NCI-H345 treated with DMSO at 0.1 percent for 48 hours (cell line): ENCODE results near the gene TMEM238L.
A peak's percentile ranks its signal among the peaks of the same experiment; 100 is the strongest.
"Not testable (repeated sequence)": the region's sequence is repeated elsewhere in the genome, so short reads cannot be mapped to it uniquely, and the experiment has no call there.

ENCODE experiments used
- DNase-seq: peaks from one replicate; lab custom pipeline; 2025; ENCODE audit not compliant: unreplicated experiment; lab: John Stamatoyannopoulos, UW

The TMEM238L gene, protein sequence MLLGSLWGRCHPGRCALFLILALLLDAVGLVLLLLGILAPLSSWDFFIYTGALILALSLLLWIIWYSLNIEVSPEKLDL

DNA sequence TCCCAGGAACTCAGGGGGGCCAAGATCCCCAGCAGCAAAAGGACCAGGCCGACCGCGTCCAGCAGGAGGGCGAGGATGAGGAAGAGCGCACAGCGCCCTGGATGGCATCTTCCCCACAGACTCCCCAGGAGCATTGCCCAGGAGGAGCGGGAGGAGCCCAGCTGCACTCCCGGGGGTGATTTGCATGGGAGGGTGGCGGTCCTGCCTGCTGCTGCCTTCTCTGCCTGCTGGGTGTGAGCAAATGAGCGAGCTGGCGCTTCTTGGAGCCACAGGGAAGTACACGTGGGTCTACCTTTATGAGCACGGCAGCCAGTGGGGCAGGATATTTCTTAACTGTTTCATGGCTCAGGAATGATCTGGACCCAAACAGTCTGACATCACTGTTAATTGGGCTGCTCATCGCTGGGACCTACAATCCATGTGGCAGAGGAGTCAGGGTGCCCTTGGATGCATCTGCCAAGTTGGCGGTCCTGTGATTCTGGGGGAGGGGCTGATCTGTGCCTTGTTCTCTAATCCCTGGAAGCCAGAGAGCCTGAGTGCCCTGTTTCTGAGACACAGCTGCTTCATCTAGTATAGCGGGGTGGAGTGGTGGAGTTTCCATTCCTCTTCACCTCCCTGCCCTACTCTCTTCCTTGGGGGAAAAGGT lies at the start of gene TMEM238L:
Gene TMEM238L (minus strand): TSS at position 270 of the 646 bp plus-strand sequence. CDS start 136 bp downstream, at position 134.
- DNase-seq = no peak

DNA sequence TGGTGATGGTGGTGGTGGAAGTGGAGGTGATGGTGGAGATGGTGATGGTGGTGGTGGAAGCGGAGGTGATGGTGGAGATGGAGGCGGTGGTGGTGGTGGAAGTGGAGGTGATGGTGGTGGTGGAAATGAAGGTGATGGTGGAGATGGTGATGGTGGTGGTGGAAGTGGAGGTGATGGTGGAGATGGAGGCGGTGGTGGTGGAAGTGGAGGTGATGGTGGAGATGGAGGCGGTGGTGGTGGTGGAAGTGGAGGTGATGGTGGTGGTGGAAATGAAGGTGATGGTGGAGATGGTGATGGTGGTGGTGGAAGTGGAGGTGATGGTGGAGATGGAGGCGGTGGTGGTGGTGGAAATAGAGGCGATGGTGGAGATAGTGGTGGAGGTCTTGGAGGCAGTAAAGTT lies 42.7 kb upstream of the TMEM238L start:
- not testable (repeated sequence) for DNase-seq

DNA sequence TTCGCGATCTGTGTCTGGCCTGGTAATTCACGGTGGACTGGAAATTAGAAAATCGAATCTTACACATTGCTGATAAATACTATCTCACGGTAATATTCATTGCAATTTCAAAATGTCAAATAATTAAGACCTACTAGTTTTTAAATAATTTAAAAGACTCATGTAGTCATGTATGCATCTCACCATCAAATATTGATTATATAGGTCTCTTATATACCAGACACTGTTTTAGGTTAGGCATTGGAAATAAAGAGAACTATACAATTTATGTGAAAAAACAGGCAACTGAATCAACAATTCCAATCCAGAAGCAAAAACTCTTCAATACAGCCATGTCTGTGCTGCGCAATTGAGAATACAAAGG lies 41.5 kb upstream of the TMEM238L start:
- no peak for DNase-seq

DNA sequence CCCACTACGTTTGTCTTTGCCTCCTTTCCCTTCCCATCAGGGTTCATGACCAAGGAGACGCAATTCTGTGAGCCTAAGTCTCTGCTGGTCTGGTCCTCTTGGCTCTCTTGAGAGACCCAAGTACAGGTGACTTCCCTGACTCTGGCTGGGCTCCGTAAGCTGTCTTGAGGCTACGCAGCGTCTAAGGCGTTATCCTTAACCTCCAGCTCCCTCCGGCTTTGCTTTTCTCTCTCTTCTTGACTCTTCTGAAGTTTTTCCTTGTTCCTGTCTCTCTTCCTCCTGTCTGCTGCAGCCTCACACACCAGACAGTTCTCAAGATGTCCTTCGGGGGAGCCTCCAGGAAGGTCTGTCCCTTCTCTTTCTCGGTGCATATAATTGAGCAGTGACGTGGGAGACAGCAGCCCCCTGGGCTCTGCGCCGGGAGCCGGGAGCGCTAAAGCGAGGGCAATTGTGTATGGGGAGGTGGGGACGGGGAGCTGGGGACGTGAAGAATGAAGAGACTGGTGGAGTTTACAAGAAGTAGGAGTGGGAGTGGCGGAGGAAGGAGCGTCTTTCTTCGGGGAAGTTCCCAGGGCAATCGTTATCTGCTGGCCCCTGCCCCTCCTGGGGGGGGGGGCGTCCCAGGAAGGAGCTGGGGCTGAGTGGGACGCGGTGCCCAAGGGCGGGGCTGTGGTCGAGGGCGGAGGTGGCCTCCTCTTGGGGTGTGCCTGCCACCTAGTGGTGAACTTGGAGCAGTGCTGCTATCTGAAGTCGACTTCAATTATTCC lies 40.9 kb upstream of the TMEM238L start:
- DNase-seq = peak; percentile 11

DNA sequence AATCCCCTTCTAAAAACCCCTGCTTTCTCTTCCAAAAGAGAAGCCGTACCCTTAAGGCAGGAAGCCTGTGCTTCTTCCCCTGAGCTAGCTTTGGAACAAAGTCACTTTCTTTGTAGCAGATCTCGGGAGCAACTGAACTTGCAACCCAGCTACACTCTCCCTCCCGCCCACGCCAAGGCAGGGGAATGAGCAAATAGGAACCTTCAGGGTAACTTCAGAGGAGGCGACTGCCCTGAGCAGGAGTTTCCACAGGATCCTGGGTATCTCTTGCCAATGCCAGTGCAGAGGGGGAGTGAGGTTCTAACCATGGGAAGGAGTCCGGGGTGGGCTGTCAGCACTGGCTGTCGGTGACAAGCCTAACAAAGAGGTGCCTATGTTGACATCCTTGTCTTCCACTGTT lies 39.9 kb upstream of the TMEM238L start:
- DNase-seq = no peak

DNA sequence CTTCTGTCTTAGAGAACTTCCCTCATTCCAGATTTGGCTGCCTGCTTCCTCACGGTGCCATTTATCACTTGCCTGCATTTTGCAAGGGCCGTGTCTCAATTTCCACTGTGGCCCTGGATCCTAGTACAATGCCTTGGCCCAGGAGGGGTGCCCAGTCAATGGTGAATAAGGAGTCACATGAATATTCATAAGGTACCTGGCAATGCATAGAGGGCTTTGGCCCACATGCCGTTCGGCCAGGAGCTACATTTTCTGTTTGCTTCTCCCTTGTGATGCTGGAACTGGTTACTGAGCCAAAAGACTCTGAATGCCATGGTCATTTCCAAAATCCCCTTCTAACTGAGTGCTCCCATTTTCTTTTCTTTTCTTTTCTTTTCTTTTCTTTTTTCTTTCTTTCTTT lies 38.8 kb upstream of the TMEM238L start:
- no peak for DNase-seq

DNA sequence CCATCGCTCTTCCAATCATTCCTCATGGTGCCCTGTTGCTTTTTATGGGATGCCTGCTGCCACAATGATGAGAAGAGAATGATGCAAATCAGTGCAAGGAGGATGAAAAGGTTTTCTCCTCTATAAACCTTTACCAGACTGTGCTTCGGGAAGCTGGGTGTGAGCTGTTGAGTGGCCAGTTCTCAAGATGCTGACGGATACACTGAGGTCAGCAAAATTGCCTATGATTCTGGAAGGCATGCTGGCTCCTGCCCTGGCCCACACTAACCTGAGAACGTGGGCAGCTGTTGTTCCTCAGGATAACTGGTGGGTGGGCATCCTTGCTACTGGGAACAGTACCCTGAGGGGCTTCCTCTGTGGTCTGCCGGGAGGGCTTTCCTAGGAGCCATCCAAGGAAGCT lies 34.8 kb upstream of the TMEM238L start:
- DNase-seq = no peak

DNA sequence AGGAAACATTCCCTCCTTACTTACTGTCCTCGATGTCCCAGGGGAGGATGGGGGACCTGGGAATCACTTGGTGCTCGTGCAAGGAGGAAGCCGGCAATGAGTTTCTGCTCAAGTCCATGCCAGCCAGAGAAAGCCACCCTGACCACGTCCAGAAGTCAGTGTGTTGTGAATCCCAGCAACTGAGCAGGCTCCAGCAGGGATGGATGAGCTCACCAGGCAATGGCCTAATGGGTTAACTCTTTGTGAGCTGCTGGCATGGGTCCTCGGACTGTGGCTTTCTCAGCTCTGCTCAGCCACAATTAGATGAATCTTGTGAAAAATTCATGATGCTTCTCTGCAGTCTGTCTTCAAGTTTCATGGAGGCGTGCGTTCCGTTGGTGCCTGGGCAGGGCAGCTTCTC lies 34.0 kb upstream of the TMEM238L start, which contains the start of gene PIRT:
Gene PIRT (minus strand): TSS at position 167 of the 400 bp plus-strand sequence. CDS start 12,442 bp downstream, outside the sequence.
- no peak for DNase-seq

DNA sequence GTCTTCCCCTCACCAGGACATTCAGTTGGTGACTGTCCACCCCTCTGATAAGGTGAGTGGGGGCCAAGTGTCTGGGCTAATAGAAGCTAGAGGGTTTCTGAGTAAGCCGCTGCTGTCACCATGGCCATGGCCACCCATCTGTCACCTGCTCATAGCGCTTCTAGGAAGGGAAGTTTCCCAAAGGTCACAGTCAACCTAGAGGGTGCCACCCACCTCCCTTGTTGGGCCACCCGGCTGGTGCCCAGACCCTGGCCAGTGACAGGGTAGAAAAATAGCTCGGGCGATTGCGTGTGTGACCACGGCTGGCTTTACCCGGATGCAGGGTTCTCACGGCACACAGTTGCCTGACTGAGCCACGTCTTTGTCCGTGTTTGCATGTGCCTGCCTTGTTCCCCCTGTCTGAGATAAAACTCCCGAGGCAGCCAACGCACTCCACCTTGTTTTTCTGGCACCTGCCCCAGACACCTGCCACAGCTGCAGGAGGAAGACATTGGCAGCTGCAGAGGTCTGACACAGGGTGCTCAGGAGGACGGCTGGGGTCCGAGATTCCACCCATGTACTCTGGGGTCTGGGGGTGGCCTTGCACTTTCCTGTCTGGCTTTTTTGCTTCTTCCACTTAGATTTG lies 33.2 kb upstream of the TMEM238L start:
- no peak for DNase-seq

DNA sequence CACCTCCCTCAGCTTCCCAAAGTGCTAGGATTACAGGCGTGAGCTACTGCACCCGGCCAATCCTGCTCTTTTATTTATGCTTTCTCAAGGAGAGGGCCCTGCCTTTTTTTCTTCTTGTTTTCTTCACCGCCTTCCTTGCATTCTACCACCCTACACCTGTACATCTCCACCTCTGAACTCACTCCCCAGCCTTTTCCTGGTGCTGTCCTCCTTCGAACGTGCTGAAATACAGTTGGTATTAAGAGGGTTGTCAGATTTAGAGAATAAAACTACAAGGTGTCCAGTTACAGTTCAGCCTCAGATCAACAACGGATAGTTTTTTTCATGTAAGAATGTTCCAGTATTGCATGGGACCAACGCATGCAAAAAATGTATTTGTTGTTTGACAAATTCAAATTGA lies 32.2 kb upstream of the TMEM238L start:
- DNase-seq = no peak

DNA sequence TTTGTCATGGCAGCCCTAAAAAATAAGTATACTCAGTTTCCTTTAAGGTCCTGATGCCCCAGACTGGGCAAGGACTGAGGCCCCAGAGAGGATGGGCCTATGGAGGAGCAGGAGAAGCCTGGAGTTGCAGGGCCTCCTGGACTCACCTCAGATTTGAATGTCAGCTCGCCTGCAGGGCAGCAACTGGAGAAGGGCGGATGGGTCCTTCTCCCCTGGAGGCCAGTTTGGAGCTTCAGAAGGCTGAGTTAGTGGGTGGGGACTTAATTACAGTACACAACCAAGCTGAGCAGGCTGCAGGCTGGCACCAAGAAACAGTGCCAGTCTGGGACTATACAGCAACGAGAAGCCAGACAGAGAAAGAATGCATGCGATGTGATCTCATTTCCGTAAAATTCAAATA lies 27.8 kb upstream of the TMEM238L start:
- DNase-seq = no peak

DNA sequence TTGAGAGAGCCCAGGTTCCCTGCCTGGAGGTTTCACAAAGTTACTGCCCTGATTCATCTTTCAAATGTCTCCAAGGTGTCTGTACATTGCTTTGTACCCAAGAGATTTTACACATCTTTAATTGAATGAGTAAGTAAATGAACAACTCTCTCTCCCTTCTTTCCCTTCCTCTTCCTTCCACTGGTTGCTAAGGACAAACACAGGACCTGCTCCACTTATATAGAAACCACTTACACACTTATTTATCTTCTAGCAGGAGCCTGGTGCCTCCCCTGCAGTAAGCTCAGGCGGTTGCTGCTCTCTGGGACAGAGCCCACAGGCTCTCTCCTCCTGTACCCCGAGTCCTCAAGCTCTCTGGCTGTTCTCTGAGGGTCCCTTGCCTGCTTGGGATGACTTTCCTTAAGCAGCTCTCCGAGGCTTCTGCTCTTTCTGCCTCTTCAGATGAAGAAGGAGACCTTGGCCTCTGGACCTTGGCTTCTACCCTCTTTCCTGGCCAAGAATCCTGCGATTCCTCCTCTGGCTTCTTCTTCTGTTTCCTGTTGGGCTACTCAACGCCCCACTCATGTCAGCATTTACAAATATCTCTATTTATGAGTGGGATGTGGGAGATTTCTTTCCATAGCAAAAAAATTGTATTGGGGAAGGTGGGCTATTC lies 24.1 kb upstream of the TMEM238L start:
- DNase-seq = no peak

DNA sequence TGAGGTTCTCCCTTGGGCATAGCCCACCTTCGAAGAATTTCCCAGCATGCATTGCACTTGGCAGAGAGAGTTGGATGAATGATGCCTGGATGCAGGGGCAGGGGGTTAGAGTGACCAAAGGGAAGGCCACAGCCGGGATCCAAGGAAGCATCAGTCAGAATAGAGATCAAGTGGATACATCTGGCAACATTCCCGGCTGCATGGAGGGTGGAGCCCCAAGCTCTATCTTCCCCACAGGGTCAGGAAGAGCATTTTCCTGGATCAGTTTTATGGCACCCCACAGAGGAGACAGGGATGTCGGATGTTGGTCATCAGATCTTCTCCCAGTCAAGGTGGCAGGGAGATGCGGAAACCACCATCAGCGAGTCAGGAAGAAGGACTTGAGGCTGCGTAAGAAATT lies 21.0 kb upstream of the TMEM238L start:
- DNase-seq = no peak

DNA sequence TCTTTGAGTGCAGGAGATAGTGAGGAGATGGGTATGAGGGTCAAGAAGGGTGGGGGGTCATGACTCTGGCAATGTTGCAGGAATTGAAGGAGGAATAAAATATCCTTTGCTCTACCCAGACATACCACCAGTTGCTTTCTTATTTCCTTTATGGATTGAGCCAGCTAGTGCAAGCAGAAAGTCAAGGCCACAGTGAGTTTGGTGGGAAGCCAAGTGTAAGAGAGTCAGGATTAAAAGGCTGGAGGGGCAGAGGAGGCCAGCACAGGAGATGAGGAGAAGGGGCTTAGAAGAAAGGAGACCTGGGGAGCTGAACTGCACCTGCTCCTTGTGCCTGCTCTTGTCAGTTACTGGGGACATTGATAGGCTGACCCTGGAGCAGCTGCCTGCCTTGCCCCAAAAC lies 17.9 kb upstream of the TMEM238L start:
- no peak for DNase-seq

DNA sequence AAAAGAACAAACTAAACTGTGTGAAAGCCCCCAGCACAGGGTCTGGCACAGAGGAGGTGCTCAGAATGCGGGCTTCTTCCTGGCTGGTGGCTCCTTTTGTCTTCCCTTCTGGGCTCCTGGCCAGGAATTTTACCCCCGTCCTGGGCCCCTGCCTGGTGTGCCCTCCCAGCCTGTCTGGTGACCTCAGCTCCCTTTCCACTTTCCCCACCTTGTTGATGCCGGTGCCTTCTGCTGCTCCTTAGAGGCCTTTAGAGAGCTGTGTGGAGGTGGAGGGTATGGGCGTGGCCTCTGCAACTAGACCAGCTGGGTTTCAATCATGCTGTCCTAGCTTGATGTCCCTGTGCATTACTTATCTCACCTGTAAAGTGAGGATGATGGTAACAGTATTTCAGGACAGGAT lies 17.2 kb upstream of the TMEM238L start:
- DNase-seq = no peak

DNA sequence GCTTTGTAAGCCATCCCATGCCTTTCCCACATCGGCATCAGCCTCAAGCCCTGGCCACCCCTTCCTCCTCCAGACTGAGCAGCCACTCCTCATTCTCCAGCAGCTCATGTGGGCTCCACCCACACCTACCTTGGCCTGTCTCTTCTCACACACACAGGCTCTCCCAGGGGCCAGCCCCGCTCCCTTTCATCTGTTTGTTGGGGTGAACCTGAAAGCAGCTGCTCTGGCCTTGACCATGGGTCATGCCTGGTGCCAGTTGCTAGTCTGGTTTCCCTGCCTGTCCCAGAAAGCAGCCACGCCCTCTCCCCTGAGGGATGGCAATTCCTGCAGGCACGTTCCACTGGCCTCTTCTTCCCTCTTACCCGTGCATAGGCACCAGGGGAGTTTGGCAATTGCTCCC lies 11.4 kb upstream of the TMEM238L start:
- DNase-seq = no peak

DNA sequence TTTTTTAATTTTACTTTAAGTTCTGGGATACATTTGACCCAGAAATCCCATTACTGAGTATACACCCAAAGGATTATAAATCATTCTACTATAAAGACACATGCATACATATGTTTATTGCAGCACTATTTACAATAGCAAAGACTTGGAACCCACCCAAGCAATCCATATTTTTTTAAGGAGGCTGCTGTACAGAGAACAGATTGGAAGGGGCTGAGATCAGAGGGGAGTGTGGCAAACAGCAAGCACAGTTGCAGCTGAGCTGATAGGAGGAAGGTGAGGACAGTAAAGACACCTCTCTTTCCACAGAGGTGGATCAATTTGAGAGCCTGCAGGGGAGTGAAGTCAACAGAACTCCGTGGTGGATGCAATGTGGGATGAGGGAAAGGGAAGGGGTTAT lies 10.2 kb upstream of the TMEM238L start:
- no peak for DNase-seq

DNA sequence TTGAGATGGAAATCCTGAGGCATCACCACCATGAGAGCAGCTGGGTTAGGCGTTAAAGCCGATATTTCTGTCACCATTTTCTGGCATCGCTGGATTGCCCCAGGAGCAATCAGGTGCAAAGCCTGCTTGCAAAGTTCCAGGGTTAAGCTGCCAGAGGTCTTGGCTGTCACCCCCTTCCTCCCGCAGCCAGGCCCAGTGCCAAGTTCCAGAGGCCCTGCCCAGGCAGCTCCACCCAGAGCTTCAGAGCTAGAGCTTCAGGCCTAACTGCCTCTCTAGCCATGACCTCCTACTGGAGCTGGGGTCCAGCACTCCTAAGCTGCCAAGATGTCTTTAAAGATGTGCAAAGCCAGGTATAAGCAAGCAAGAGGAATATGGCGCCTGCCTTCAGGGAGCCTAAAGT lies 8.8 kb upstream of the TMEM238L start:
- no peak for DNase-seq

DNA sequence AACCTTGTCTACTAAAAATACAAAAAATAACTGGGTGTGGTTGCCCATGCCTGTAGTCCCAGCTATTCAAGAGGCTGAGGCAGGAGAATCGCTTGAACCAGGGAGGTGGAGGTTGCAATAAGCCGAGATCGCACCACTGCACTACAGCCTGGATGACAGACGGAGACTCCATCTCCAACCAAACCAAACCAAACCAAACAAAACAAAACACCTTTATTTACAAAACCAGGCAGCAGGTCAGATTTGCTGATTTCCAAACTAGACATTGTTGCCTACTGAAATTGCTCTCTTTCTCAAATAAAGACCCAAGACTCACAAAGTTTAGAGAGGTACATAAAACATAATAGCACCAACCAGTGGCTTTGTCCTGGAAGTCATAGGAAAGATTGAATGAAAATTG lies 5.7 kb upstream of the TMEM238L start:
- DNase-seq = no peak

DNA sequence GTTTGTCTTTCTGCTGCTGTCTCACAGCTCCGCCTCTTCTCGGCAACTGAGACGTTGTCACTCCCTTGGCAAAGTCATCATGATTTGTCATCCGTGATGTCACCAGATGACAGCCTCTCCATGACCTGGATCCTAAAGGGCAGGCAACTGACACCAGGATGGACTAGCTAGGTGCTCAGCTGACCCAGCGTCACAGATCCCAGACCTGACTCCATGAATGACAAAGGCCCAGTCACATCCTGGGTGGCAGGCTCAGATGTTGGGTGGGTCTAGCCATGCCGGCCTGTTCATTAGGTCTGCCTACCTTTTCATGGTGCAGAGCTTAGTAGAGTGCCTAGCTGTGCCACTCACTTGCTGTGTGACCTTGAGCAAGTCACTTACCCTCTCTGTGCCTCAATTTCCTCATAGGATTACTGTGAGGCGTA lies 3.8 kb upstream of the TMEM238L start:
- no peak for DNase-seq

DNA sequence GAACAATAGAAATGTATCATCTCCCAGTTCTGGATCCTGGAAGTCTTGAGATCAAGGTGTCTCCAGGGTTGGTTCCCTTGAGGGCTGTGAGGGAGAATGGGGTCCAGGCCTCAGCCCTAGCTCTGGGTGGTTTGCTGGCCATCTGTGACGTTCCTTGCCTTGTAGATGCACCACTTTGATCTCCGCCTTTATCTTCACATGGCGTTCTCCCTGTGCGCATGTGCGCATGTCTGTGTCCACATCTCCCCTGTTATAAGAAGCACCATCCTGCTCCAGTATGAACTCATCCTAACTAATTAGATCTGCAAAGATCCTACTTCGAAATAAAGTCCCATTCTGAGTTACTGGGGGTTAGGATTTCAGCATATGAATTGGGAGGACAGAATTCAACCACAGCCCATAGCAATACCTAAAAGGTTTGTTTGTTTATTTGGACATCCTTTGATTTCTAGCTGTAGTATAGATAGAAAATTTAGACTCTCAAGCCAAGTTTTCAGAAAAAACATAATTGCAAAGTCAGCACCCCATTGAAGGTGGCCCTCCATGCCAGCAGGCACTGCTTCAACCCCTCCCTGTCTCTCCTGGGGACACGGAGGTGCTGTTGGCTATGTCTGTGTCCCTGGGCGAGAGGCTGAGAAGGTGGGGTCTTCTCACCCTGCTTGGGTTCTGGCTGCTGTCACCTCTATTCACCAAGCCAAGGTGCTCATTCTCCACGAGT lies 2.8 kb upstream of the TMEM238L start:
- no peak for DNase-seq
